Measurements from ENCODE around the gene GRB14.
"Not testable (repeated sequence)": the region's sequence is repeated elsewhere in the genome, so short reads cannot be mapped to it uniquely, and the experiment has no call there.

Gene GRB14

DNA sequence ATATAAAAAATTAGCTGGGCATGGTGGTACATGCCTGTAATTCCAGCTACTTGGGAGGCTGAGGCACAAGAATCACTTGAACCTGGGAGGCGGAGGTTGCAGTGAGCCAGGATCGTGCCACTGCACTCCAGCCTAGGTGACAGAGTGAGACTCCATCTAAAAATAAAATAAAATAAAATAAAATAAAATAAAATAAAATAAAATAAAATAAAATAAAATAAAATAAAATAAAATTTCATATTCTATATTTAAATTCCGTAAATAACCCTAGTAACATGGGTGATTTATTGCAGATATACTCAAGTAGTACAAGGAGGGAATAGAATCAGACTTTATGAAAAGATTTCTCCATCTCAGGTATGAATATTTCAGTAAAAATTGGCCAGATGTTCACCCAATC lies 71.6 kb downstream of the GRB14 start:
- not testable (repeated sequence) for DNase-seq

DNA sequence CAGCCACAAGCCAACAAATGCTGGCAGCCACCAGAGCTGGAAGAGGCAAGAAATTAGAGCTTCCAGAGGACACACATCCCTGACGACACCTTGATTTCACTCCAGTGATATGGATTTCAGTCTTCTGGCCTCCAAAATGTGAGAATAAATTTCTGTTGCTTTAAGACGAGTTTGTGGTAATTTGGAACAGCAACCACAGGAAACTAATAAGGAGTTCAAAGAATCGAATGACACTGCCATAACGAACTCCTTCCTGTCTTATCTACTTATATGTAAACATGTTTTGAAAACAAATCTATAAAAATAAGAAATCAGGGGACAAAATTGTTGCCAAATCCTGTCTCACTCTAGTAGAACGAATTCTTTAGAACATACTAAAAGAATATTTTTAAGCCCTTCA lies 75.8 kb downstream of the GRB14 start:
- no peak for DNase-seq

DNA sequence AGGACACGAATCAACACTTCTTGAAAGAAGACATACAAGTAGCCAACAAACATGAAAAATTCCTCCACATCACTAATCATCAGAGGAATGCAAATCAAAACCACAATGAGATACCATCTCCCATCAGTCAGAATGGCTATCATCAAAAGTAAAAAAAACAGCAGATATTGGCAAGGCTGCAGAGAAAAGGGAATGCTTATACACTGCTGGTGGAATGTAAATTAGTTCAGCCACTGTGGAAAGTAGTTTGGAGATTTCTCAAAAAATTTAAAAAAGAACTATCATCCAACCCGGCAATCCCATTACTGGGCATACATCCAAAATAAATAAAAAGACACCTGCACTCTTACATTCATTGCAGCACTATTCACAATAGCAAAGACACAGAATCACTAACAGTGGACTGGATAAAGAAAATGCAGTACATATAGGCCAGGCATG lies 78.7 kb downstream of the GRB14 start:
- DNase-seq, result peak; percentile 52

DNA sequence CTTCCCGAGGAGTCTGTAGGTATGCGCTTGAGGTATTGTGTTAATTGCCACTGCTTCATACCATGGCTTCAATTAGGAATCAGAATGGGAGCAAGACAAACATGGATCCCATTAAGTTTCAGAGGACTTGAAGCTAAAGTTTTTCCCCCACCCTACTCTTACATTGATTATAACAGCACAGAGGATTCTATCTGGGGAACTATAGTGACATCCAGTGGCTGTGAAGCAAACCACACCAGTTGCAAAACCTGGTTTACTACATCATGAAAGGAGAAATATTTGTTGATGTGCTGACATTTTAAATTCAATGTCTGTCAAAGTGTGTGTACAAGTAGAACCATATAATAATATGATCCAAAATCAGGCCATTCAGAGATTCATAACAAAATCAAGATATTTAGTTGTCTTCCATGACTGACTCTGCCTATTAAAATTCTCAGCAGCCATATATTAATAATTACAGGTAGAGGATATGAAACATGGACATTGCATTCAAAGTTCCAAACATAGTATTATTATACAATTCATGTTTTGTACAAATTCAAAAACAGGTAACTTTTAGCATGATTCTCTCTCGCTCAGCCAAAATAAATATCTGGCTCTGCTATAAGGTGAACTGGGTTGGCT lies 82.9 kb downstream of the GRB14 start:
- DNase-seq, result peak; percentile 31

DNA sequence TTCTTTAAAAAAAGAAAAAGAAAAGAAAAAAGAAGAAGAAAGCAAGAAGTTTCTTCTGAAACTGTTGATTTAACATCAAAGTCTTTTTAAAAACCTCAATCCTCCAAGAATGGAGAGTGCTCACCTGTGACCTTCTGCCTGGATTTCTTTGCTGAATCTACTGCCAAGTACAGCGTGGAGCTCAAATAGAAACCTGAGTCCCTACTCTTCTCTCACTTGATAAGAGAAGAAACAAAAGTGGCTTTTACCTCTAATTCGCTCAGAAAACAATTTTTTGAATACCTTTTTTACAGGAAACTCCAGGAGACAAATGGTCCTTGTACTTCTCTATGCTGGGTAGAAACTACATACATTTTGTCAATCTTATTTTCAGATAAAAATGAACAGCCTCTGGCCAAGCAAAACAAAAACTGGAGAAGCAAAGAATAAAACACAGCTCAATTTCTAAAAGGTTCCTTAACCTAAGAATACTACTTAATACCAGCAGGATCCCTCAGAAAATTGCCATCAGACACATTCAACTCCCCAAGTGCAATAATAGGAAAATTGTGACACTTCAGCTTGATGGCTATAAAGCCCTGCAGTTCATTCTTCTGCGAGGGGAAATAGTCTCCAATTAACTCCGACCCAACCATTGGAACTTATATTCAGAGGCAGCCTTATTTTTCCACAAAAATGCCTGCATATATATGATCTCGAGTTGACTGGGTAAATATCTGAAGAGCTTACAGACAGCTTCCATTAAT lies 85.8 kb downstream of the GRB14 start:
- no peak for DNase-seq

DNA sequence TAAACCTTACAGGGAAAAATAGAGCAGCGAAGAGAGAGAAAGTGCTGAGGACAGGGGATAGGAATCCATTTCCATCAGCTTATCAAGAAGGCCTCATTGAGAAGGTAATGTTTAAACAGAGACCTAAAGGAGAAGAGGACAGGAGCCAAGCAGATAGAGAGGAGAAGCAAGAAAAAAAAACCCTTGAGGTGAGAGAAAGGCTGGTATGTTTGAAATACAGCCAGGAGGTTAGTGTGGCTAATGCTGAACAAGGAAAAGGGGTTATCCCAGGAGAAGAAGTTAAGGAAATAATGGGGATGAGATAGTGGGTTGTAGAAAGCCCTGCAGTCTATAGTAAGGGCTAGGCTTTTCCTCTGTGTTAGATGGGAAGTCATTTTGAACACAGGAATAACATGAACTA lies 90.8 kb downstream of the GRB14 start:
- DNase-seq, result no peak

DNA sequence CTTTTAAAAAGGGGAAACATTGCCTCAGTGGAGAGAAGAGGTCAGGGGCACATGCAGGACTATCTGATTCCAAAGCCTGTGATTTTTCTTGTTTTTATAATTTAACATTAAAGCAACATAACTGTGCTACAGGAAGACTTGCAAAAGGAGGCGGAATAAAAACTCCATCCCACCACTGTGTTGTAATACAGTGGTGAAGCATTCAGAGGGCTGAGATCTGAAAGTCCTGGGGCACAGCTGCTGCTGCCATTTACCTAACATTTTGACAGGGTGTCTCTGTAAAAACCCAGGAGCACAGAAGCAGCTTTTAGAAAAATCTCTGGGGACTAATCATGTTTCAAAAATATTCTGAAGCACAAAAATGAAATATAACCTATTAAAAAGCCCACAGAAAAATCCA lies 97.6 kb downstream of the GRB14 start:
- no peak for DNase-seq

DNA sequence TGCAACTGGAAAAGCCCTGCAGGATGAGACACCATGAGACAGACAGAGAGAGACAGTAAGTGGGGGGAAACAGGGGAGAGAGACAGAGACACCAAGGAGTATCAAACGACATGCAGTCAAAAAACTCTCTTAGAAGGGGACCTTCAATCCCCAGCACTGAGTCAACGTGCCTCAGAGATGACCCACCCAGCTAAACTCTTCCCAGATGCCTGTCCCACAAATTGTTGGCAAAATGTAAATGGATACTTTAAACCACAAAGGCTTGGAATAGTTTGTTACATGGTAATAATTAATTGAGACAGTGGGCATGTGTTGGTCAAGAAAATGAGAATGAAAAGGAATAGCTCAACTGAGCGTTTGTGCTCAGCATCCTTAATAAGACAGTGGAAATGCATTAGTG lies 98.3 kb downstream of the GRB14 start:
- no peak for DNase-seq

DNA sequence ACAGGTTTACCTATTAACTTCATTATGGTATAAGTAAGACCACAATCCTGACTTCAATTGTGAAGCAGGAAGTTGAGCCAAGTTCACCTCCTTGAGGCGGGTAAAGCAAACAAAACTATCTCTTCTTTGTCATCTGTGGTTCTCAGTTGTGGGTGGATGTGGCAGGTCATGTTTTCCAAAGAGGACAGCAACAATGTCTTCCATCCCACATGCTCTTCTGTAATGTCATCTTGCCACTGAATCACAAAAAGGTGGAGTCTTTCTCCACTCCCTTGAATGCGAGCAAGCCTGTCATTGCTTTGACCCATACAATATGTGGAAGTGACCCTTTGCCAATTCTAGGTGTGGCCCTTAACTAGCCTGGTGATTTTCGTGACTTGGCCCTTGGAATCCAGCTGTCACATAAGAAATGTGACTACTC lies 98.7 kb downstream of the GRB14 start:
- DNase-seq, result no peak

DNA sequence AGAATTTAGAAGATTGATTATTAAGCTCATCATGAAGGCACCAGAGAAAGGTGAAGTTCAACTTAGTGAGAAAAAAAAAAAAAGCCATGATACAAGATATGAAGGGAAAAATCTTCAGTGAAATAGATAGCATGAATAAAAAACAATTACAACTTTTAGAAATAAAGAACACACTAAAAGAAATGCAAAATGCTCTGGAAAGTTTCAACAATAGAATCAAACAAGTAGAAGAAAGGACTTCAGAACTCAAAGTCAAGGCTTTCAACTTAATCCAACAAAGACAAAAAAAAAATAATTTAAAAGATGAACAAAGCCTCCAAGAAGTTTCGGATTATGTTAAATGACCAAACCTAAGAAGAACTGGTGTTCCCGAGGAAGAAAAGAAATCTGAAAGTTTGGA lies 105.5 kb downstream of the GRB14 start:
- no peak for DNase-seq

DNA sequence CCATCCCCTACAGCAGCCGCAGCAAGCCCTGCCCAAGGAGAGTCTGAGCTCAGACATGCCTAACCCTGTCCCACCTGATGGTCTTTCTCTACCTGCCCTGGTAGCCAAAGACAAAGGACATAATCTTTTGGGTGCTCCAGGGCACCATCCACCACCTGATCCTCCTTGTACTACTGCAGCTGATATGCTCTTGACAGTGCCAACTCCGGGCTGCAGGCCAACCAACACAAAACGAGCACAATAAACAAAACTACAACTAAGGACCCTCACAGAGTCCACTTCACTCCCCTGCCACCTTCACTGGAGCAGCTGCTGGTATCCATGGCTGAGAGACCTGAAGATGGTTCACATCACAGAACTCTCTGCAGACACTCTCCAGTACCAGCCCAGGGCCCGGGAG lies 106.3 kb downstream of the GRB14 start:
- peak; percentile 10 for DNase-seq

DNA sequence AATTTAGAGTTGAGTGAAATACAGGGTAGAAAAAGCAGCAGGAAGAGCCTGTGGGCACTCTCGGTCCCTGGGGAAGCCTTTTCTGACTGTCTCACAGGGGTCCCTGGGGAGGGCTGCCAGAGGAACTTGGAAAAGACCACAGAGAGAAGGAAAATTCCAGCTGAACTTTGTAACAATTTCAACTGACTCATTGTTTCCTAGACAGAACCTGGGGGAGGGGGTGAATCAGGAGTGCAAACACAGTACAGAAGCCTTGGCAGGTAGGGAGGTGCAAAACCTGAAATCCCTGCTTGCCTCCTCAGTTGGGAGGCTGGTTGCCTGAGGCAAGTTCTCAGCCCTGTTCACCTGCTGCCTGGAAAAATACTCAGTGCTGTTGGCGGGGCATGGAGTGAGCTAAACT lies 106.8 kb downstream of the GRB14 start:
- peak; percentile 12 for DNase-seq

DNA sequence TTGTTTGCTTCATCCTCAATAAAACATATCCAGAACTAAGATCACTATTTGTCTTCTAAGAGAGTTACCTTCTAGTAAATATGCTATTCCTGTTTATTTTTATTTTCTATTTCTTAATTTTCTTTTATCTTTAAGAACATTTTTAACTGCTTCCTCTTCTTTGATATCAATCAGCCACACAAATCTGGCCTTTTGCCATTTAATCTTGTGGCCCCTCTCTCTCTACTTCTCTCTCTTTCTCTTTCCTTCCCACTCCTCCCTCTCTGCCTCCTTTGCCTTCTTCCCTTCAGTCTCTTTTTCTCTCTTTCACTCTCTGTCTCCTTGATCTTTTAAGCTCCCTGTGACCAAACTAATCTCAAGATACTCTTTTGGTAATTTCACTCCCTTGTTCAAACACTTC lies 108.4 kb downstream of the GRB14 start:
- no peak for DNase-seq

DNA sequence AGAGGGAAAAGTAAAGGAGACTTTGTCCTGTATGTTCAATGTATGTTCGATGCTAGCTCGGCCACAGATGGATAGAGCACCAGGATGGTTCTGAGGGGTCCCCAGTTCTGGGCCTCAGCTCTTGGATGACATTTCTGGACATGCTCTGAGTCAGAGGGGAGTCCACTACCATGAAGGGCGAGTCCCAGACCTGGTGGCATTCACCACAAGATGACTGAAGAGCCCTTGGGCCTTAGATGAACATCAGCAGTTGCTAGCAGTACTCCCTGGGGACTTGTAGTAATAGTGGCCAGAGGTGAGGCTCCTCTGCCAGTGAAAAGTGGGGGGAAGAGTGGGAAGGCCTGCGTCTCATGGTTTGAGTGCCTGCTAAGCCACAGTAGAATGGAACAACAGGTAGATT lies 109.5 kb downstream of the GRB14 start:
- no peak for DNase-seq

DNA sequence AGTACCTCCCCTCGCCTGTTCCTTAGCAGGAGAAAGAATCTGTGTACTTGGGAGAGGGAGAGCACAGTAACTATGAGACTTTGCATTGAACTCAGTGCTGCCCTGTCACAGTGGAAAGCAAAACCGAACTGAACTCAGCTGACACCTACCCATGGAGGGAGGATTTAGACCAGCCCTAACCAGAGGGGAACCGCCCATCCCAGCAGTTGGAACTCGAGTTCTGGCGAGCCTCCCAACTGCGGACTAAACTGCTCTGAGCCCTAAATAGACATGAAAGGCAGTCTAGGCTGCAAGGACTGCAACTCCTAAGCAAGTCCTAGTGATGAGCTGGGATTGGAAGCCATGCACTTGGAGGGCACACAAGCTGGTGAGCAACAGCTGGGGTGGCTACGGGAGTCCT lies 110.4 kb downstream of the GRB14 start:
- no peak for DNase-seq

DNA sequence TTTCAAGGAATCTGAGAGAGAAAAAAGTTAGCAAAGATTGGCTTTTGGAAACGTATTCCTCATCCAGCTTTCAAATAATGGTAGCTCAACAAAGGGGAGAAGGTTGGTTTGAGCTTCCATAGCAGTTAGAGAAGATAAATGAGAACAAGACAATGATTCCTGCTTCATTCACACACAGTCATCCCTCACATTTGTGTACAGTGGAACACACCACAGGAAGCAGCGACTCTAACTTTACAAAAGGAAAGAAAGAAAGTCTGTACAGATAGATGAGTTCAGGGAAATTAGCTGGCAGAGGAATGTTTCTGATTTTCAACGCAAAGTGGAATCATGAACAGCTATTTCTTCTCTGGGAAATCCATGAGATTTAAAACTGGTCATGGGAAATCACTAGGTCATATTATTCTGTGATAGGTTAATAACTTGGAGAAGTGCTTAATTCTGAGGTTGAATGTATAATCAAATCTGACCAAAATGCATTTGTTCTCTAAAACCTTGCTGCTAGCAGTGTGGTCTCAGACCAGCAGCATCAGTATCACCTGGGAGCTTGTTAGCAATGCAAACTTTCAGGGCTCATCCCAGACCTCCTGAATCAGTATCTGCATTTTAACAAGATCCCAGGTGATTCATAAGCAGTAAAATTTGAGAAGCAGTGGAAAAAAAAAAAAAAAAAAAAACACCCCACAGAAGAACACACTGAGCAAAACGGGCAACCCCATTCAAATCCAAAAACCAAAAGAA lies 112.0 kb downstream of the GRB14 start:
- no peak for DNase-seq

DNA sequence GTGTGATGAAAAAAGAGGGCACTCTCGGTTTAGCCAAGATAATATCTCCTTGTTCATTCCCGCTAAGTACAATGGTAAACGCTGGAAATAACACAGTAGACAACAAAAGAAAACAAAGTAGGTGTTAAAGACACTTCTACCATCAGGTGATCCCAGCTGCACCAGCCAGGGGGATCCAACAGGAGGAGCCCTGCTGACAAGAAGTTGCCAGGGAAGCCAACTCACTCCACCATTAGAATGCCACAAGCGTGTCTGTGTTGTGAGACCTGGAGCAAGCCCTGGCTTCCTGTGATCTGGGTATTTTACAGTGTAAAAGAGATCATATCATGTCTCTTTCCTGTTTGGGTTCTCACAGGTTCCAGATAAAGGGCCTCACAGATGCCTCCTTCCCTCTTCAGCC lies 117.0 kb downstream of the GRB14 start:
- DNase-seq, result no peak

DNA sequence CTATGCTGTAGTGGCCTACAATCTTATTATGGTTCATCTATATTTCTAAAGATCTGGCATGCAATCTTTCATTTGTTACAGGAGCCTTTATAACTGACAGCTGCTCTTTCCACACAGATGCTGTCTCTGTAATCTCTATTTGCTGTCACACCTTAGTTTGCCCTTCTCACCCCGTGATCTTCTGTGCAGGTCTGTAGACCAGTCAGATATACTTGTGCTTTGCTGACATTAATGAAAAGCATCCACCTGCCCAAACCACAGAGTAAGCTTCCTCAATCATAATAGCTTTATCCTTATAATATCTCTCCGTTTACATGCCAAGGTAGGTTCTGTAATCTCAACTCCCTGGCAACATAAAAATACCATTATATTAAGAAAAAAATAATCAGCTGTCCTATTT lies 122.4 kb downstream of the GRB14 start:
- no peak for DNase-seq

DNA sequence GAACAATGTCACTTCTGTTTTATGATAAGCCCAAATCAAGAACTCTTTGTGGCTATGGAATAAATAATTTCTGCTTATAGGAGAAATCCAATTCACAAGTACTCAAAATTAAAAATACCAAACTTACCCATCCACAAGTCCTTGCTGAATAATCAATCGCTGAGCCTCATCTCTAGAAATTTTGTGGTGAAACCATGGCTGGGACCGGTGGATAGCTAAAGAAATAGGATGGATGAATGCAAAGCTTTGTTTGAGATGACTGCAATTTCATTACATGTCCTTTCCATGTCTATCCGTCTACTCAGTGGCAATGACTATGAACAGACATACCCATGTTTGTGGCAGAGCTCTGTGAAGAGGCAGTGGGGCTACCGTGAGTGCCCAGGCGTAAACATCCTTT lies 124.4 kb downstream of the GRB14 start:
- no peak for DNase-seq

DNA sequence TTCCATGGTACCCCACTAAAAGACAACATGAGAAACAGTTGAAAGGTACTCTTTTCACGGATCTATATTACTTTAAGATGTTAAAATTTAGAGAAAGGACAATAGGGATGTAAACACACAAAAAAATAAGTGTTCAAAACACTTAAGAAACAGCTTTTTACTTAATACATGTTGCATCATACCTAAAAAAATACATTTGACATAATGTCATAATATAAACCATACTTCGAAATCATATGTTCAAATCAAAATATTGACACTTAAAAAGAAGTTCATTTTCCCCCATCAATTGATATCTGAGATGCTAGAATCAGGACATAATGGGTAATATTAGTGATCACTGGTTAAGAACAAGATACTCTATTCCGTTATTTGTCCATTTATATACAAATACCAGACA lies 124.9 kb downstream of the GRB14 start:
- no peak for DNase-seq

DNA sequence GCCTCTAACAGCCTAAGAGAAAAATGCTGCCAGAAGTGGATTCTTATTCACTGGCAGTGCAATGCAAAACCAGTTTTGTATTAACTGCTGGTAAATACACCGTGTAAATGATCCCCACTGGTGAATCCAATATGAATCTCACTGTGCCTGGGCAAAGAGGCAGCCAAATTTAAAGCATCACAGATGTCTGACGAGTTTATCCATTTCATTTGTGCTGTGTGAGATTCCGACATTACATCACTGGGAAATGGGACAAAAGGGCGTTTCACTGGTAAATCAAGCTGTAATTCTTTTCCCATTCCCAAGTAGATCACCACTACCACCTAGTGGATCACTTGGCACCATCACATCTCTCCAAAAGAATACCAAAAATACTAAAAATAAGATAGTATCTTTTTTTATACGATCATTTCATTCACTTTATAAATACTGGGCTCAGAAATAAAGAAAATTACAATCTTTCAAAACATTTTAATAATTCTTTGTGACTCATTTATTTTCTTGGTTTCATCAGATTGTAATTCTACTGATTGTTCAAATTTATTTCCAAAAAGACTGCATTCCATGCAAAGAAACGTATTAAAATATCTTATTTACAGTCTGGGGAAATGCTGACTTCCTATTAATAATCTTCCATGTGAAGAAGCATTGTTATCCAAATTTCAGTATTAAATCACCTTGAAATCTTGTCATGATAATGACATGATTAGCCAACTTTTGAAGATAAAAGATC lies 125.6 kb downstream of the GRB14 start:
- peak; percentile 42 for DNase-seq

DNA sequence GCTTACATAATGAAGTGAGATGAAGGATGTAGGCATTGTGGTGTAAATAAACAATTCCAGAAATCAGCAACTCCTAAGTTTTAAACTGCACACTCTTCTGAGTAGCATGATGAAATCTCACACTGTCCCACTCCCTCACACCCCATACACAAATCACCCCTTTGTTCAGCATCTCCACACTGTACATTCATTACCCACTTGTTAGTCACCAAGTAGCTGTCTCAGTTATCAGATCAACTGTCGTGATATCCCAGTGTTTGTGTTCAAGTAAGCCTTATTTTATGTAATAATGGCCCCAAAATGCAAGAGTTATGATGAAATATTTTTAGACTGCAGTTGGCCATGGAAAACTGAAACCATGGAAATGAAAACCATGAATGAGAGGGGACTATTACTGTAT lies 135.7 kb downstream of the GRB14 start:
- DNase-seq, result no peak

DNA sequence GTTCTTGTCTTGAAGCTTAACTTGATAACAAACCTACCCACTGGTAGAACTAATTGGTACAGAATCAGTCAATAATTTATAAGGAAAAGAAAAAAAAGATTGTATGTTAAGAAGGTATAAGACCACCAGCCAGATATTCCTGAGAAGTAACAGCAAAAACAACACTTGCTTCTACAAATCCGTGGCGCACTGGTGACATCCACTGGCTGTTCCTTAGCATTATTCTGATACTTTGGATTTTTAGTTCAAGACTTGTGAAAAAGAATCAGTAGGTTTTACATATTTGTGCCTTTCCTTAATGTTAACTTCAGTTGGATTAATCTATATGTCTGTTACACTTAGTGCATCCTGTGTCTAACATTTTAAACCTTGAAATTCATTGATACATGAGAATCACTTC lies 141.8 kb downstream of the GRB14 start:
- DNase-seq, result peak; percentile 71

DNA sequence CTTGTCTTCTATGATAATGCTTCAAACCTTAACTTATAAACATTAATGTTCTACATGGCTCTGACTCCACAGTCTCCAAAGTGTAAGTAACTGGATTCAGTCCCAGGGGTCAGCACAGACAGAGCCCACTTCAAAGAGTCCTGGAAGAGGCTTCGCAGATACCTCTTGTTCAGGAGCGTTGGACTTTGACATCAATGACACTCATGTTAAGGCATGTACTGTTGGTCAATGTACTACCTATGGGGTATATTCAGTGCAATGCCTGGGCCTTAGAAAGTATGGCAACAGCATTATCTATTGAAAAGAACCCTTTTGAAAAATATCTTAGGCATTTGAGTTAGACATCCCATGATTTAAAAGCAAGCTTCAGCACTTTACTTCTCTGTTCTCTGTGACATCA lies 143.1 kb downstream of the GRB14 start:
- DNase-seq, result no peak
